ENCODE data around the gene FASN. TPM values are rescaled to one million over a fixed set of nuclear protein-coding genes. Genes with fewer than 3 reads are reported as not detected.

Gene FASN
- total and polyA plus RNA-seq, 2 donors (not counting 3 experiments of a cell fraction or from before 2014, with no cell fraction given), result 101 to 360 TPM

- Histone ChIP-seq H3K9me1 (replicated peaks; ENCODE audit: control insufficient read depth, extremely low read depth, insufficient read depth, low read length) (no peaks in the 10 kb centered on the region), H2AFZ (ENCODE audit: low read depth, low read length) (no peak overlapping the region), H3K4me2 (ENCODE audit: insufficient read depth, low read length) (no peak overlapping the region), H3K9ac (replicated peaks; ENCODE audit: extremely low read depth, insufficient read depth, low read length) (no peak overlapping the region), H3K27ac (ENCODE audit: insufficient read depth, low read depth, low read length) (no peak overlapping the region), H3K79me2 (ENCODE audit: control insufficient read depth, insufficient read depth, low read length) (peaks cover 4% of the 10 kb centered on the region), H4K20me1 (replicated peaks; ENCODE audit: control insufficient read depth, extremely low read depth, insufficient read depth, low read length) (no peaks in the 10 kb centered on the region), H3K4me3 (replicated peaks in 1 of 3; ENCODE audit: insufficient read depth in 1 of 3, low read depth in 1 of 3, low read length in 3 of 3) (no peak overlapping the region), H3K27me3 (ENCODE audit: control insufficient read depth in 2 of 2, insufficient read depth in 2 of 2, low read length in 2 of 2) (no peaks in the 10 kb centered on the region), H3K4me1 (ENCODE audit: control insufficient read depth, extremely low read depth, insufficient read depth, low read length) (peaks cover 12% of the 10 kb centered on the region), H3K9me3 (replicated peaks; ENCODE audit: control insufficient read depth, insufficient read depth, low read length) (no peaks in the 10 kb centered on the region), H3K36me3 (ENCODE audit: control insufficient read depth in 2 of 2, extremely low read depth in 1 of 2, insufficient read depth in 2 of 2, low read length in 2 of 2) (no peaks in the 10 kb centered on the region)
- BruUV-seq (replicated peaks), result no TSS peak
- DNase-seq (ENCODE audit: low read depth, low spot score) (no peak), FAIRE-seq (no peak)
- ChIA-PET POLR2A (no interaction called here), CTCF (interaction anchor here (1.3 to 4.2 kb wide), 4 partner anchors 8 to 126 kb away, joined by 4 to 127 read pairs (median 34); partner anchors contain the start of genes CENPX, DCXR, LRRC45 and NOTUM)
- no peak for TF ChIP-seq GATA2 (IDR thresholded peaks at IDR 0.05; ENCODE audit: insufficient read depth, insufficient read length, low read depth, low read length)
- no peak for TF ChIP-seq POLR2AphosphoS5 (IDR thresholded peaks at IDR 0.05; ENCODE audit: insufficient read depth, low read depth, low read length)
- TF ChIP-seq POLR2A (IDR thresholded peaks at IDR 0.05; ENCODE audit: low read depth, low read length), result no peak
- no peak for TF ChIP-seq MYC (IDR thresholded peaks at IDR 0.05; ENCODE audit: low read depth, low read length)
- no peak for TF ChIP-seq MAX (IDR thresholded peaks at IDR 0.05; ENCODE audit: insufficient read depth, insufficient read length)
- TF ChIP-seq CTCF (IDR thresholded peaks at IDR 0.05; ENCODE audit: extremely low read depth in 1 of 2, insufficient read depth in 1 of 2, low read depth in 1 of 2, low read length in 2 of 2), result no peak
- no peak for TF ChIP-seq JUN (IDR thresholded peaks at IDR 0.05; ENCODE audit: borderline replicate concordance, insufficient read depth, insufficient read length, low read depth)
- no peak for TF ChIP-seq EZH2 (IDR thresholded peaks at IDR 0.05; ENCODE audit: borderline replicate concordance, low read depth, low read length, severe bottlenecking)
- TF ChIP-seq FOS (IDR thresholded peaks at IDR 0.05; ENCODE audit: borderline replicate concordance, insufficient read depth, low read length), result no peak
- dilution Hi-C loops (cut with MboI; ENCODE audit: extremely low pct_ligation_motif_present, low sequenced_read_pairs) (no loop called here), intact Hi-C loops (cut with micrococcal nuclease) (loop anchor here (10.0 kb wide), 1 partner anchor 186 kb away; the partner anchor contains the start of gene CCDC57)
Observed at GRCh38 chr17:82028966-82029365, 69.1 kb downstream of the FASN start.

Other genes starting within 250 kb of the FASN start
- gene P4HB, start 237.7 kb downstream of the FASN start, total RNA-seq, result 872 and 988 TPM in 2 replicates
- 156 and 201 TPM in 2 replicates for gene P4HB, start 237.7 kb downstream of the FASN start, polyA plus RNA-seq
- gene ARHGDIA, start 226.9 kb downstream of the FASN start, total RNA-seq, result 617 and 645 TPM in 2 replicates
- 358 and 487 TPM in 2 replicates for gene ARHGDIA, start 226.9 kb downstream of the FASN start, polyA plus RNA-seq
- gene ALYREF, start 206.7 kb downstream of the FASN start, total RNA-seq, result 175 and 183 TPM in 2 replicates
- gene ALYREF, start 206.7 kb downstream of the FASN start, polyA plus RNA-seq, result 92.0 and 101 TPM in 2 replicates
- 126 and 128 TPM in 2 replicates for gene ANAPC11, start 206.5 kb downstream of the FASN start, total RNA-seq
- 801 and 844 TPM in 2 replicates for gene ANAPC11, start 206.5 kb downstream of the FASN start, polyA plus RNA-seq
- 0.42 TPM in 1 of 2 replicates, not detected in the other for gene NPB, start 196.0 kb downstream of the FASN start, total RNA-seq
- gene NPB, start 196.0 kb downstream of the FASN start, polyA plus RNA-seq, result 0.33 and 0.81 TPM in 2 replicates
- 52.3 and 57.1 TPM in 2 replicates for gene PCYT2, start 186.8 kb downstream of the FASN start, total RNA-seq
- gene PCYT2, start 186.8 kb downstream of the FASN start, polyA plus RNA-seq, result 52.0 and 54.6 TPM in 2 replicates
- 24.3 and 28.8 TPM in 2 replicates for gene SIRT7, start 180.1 kb downstream of the FASN start, total RNA-seq
- gene SIRT7, start 180.1 kb downstream of the FASN start, polyA plus RNA-seq, result 9.5 and 11.6 TPM in 2 replicates
- 30.5 and 35.0 TPM in 2 replicates for gene MAFG, start 170.5 kb downstream of the FASN start, total RNA-seq
- gene MAFG, start 170.5 kb downstream of the FASN start, polyA plus RNA-seq, result 27.6 and 28.0 TPM in 2 replicates
- gene PYCR1, start 160.9 kb downstream of the FASN start, total RNA-seq, result 77.7 and 85.3 TPM in 2 replicates
- gene PYCR1, start 160.9 kb downstream of the FASN start, polyA plus RNA-seq, result 94.8 and 124 TPM in 2 replicates
- not detected in 2 replicates for gene MYADML2, start 151.0 kb downstream of the FASN start, total RNA-seq
- gene MYADML2, start 151.0 kb downstream of the FASN start, polyA plus RNA-seq, result not detected in 2 replicates
- gene NOTUM, start 137.0 kb downstream of the FASN start, total RNA-seq, result not detected in 2 replicates
- not detected in 2 replicates for gene NOTUM, start 137.0 kb downstream of the FASN start, polyA plus RNA-seq
- 30.9 and 36.5 TPM in 2 replicates for gene ASPSCR1, start 120.6 kb downstream of the FASN start, total RNA-seq
- 24.8 and 30.4 TPM in 2 replicates for gene ASPSCR1, start 120.6 kb downstream of the FASN start, polyA plus RNA-seq
- gene CENPX, start 75.4 kb downstream of the FASN start, total RNA-seq, result 56.2 and 68.0 TPM in 2 replicates
- 67.2 and 67.6 TPM in 2 replicates for gene CENPX, start 75.4 kb downstream of the FASN start, polyA plus RNA-seq
- gene LRRC45, start 74.9 kb downstream of the FASN start, total RNA-seq, result 18.6 and 22.9 TPM in 2 replicates
- gene LRRC45, start 74.9 kb downstream of the FASN start, polyA plus RNA-seq, result 7.6 and 8.1 TPM in 2 replicates
- gene RAC3, start 66.6 kb downstream of the FASN start, total RNA-seq, result 34.1 and 35.4 TPM in 2 replicates
- gene RAC3, start 66.6 kb downstream of the FASN start, polyA plus RNA-seq, result 56.0 and 91.1 TPM in 2 replicates
- 75.2 and 93.0 TPM in 2 replicates for gene DCXR, start 60.5 kb downstream of the FASN start, total RNA-seq
- gene DCXR, start 60.5 kb downstream of the FASN start, polyA plus RNA-seq, result 178 and 241 TPM in 2 replicates
- 33.7 and 36.9 TPM in 2 replicates for gene RFNG, start 46.4 kb downstream of the FASN start, total RNA-seq
- 40.0 and 59.2 TPM in 2 replicates for gene RFNG, start 46.4 kb downstream of the FASN start, polyA plus RNA-seq
- gene GPS1, start 46.3 kb downstream of the FASN start, total RNA-seq, result 96.6 and 116 TPM in 2 replicates
- gene GPS1, start 46.3 kb downstream of the FASN start, polyA plus RNA-seq, result 178 and 235 TPM in 2 replicates
- 90.3 and 92.9 TPM in 2 replicates for gene DUS1L, start 32.4 kb downstream of the FASN start, total RNA-seq
- 60.1 and 63.1 TPM in 2 replicates for gene DUS1L, start 32.4 kb downstream of the FASN start, polyA plus RNA-seq
- gene CCDC57, start 114.6 kb upstream of the FASN start, total RNA-seq, result 31.6 and 40.9 TPM in 2 replicates
- gene CCDC57, start 114.6 kb upstream of the FASN start, polyA plus RNA-seq, result 18.6 and 19.7 TPM in 2 replicates
- 171 and 229 TPM in 2 replicates for gene SLC16A3, start 130.8 kb upstream of the FASN start, total RNA-seq
- 95.9 and 140 TPM in 2 replicates for gene SLC16A3, start 130.8 kb upstream of the FASN start, polyA plus RNA-seq
- gene CSNK1D, start 175.5 kb upstream of the FASN start, total RNA-seq, result 143 and 155 TPM in 2 replicates
- 123 and 127 TPM in 2 replicates for gene CSNK1D, start 175.5 kb upstream of the FASN start, polyA plus RNA-seq
- not detected in 2 replicates for gene CD7, start 219.4 kb upstream of the FASN start, total RNA-seq
- gene CD7, start 219.4 kb upstream of the FASN start, polyA plus RNA-seq, result not detected in 2 replicates
- gene SECTM1, start 235.5 kb upstream of the FASN start, total RNA-seq, result 0.46 and 1.9 TPM in 2 replicates
- 1.3 and 2.3 TPM in 2 replicates for gene SECTM1, start 235.5 kb upstream of the FASN start, polyA plus RNA-seq